MM.1S (cell line): ENCODE measurements around the gene TBC1D5.

Source experiments
- DNase-seq: peaks from one replicate; pipeline ENCODE4 v3.0.0-alpha.2; 2015
- H2AFZ ChIP-seq: fragments of 300-600 bp; sonication (generic); 2 replicates; pipeline ENCODE4 v1.6.0; 2016; ENCODE audit warnings: antibody characterized with exemption, low read length
- H3F3A ChIP-seq: fragments of 300-600 bp; sonication (generic); 2 replicates; pipeline ENCODE4 v1.6.1; 2016; ENCODE audit warnings: mild to moderate bottlenecking, antibody characterized with exemption, low read length, moderate library complexity, mixed read lengths; ENCODE audit not compliant: insufficient read depth
- H3K27ac ChIP-seq: fragments of 300-600 bp; sonication (generic); 2 replicates; pipeline ENCODE4 v1.5.1; 2016; ENCODE audit warnings: mild to moderate bottlenecking, low read length
- H3K27me3 ChIP-seq: fragments of 300-600 bp; sonication (generic); replicated peaks from 2 replicates; pipeline ENCODE4 v1.6.0; 2016; ENCODE audit warnings: low read length; ENCODE audit not compliant: insufficient read depth
- H3K36me3 ChIP-seq: fragments of 300-600 bp; sonication (generic); replicated peaks from 2 replicates; pipeline ENCODE4 v1.6.1; 2016; ENCODE audit warnings: mild to moderate bottlenecking, low read length, mixed read lengths; ENCODE audit not compliant: insufficient read depth
- H3K4me1 ChIP-seq: fragments of 300-600 bp; sonication (generic); 2 replicates; pipeline ENCODE4 v1.6.1; 2016; ENCODE audit warnings: low read length, mixed read lengths
- H3K4me2 ChIP-seq: fragments of 300-600 bp; sonication (generic); 2 replicates; pipeline ENCODE4 v1.6.0; 2016; ENCODE audit warnings: low read depth, low read length
- H3K4me3 ChIP-seq: fragments of 300-600 bp; sonication (generic); 2 replicates; pipeline ENCODE4 v1.5.1; 2016; ENCODE audit warnings: low read length, mixed read lengths
- H3K79me2 ChIP-seq: fragments of 300-600 bp; sonication (generic); 2 replicates; pipeline ENCODE4 v1.6.1; 2016; ENCODE audit warnings: mixed run types, low read length, mixed read lengths
- H3K9ac ChIP-seq: fragments of 300-600 bp; sonication (generic); 2 replicates; pipeline ENCODE4 v1.6.1; 2016; ENCODE audit warnings: low read length, mixed read lengths
- H3K9me2 ChIP-seq: fragments of 300-600 bp; sonication (generic); replicated peaks from 2 replicates; pipeline ENCODE4 v1.6.1; 2016; ENCODE audit warnings: mild to moderate bottlenecking, low read length, mixed read lengths; ENCODE audit not compliant: insufficient read depth
- H3K9me3 ChIP-seq: fragments of 300-600 bp; sonication (generic); replicated peaks from 2 replicates; pipeline ENCODE4 v1.6.1; 2016; ENCODE audit warnings: mild to moderate bottlenecking, low read length, mixed read lengths; ENCODE audit not compliant: insufficient read depth
- H4K20me1 ChIP-seq: fragments of 300-600 bp; sonication (generic); 2 replicates; pipeline ENCODE4 v1.6.1; 2016; ENCODE audit warnings: mild to moderate bottlenecking, low read length, moderate library complexity, mixed read lengths; ENCODE audit not compliant: insufficient read depth
- CTCF ChIP-seq: fragments of 300-600 bp; sonication (generic); IDR thresholded peaks from 2 replicates; pipeline ENCODE4 v1.5.1; 2016; ENCODE audit warnings: antibody characterized with exemption, low read length, mixed read lengths
- EZH2 ChIP-seq: fragments of 300-600 bp; sonication (generic); optimal IDR thresholded peaks from 2 replicates; pipeline ENCODE3; 2017; ENCODE audit warnings: low read depth, mild to moderate bottlenecking, antibody characterized with exemption, low read length, mixed read lengths
- EZH2phosphoT487 ChIP-seq: fragments of 300-600 bp; sonication (generic); IDR thresholded peaks from 2 replicates; pipeline ENCODE4 v1.6.1; 2018; ENCODE audit warnings: antibody characterized with exemption, low read length

The TBC1D5 gene

DNA sequence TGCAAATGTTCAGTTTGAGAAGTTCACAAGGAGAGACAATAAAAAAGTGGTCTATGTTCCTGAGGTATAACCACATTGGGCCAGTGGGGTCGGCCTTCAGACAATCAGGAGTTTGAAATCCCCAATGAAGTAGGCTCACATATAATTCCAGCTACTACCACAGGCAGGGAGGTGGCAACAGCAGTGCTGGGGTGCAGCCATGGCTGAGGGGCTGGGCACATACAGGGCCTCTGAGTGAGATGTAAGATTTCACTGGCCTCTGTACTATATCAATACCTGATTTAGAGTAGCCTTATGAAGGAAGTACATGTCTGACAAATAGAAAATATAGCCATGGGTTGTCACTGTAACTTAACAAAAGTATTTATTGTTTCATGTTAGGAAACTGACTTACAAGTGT, 402.2 kb downstream of the TBC1D5 start:
- Histone ChIP-seq H3K36me3 (no peaks in the 10 kb centered on the region), H3K27me3 (no peaks in the 10 kb centered on the region), H3K4me3 (no peak overlapping the region), H3K79me2 (no peaks in the 10 kb centered on the region), H2AFZ (no peak overlapping the region), H3K9me2 (no peaks in the 10 kb centered on the region), H3K4me2 (no peak overlapping the region), H3K27ac (no peak overlapping the region), H3K9me3 (no peaks in the 10 kb centered on the region), H3K9ac (no peak overlapping the region), H3K4me1 (no peaks in the 10 kb centered on the region), H3F3A (no peaks in the 10 kb centered on the region), H4K20me1 (no peaks in the 10 kb centered on the region)
- no peak for TF ChIP-seq EZH2
- no peak for TF ChIP-seq EZH2phosphoT487
- TF ChIP-seq CTCF: no peak
- no peak for DNase-seq

- no peak for DNase-seq
- H3F3A ChIP-seq: no peaks in the 10 kb centered on the region
- no peaks in the 10 kb centered on the region for H3K9me2 ChIP-seq
- no peak overlapping the region for H3K9ac ChIP-seq
- H3K4me3 ChIP-seq: no peak overlapping the region
- H3K27me3 ChIP-seq: no peaks in the 10 kb centered on the region
- no peak overlapping the region for H2AFZ ChIP-seq
- no peaks in the 10 kb centered on the region for H4K20me1 ChIP-seq
- H3K36me3 ChIP-seq: no peaks in the 10 kb centered on the region
- no peaks in the 10 kb centered on the region for H3K79me2 ChIP-seq
- no peaks in the 10 kb centered on the region for H3K9me3 ChIP-seq
- H3K27ac ChIP-seq: no peak overlapping the region
- H3K4me1 ChIP-seq: no peaks in the 10 kb centered on the region
- TF ChIP-seq EZH2: no peak
- TF ChIP-seq EZH2phosphoT487: no peak
- TF ChIP-seq CTCF: no peak
- H3K4me2 ChIP-seq: no peak overlapping the region
These were observed 403.3 kb downstream of the TBC1D5 start for GRCh38 chr3:17339132-17339575.

DNA sequence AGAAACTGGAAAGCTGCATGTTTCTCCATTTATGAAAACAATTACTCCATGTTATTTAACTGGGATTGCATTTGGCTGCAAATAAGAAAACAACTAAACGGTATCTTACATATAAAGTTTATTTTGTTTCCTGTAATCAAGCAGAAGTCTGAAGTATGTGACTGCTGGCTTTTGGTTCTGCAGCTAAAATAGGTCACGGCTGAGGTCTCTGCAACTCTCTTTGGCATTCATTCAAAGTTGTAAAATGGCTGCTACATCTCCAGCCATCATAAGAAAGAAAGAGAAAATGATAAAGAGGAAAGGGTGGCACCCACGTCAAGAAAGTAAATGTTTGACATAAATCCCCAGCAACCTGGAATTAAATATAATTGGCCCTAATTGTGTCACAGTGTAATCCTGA, 406.1 kb downstream of the TBC1D5 start:
- H3K36me3 ChIP-seq: no peaks in the 10 kb centered on the region
- H3K9me3 ChIP-seq: no peaks in the 10 kb centered on the region
- no peaks in the 10 kb centered on the region for H4K20me1 ChIP-seq
- no peak overlapping the region for H2AFZ ChIP-seq
- DNase-seq: no peak
- H3K4me2 ChIP-seq: no peak overlapping the region
- no peaks in the 10 kb centered on the region for H3K9me2 ChIP-seq
- no peaks in the 10 kb centered on the region for H3K79me2 ChIP-seq
- H3K4me1 ChIP-seq: no peaks in the 10 kb centered on the region
- no peak overlapping the region for H3K27ac ChIP-seq
- no peak overlapping the region for H3K9ac ChIP-seq
- H3K4me3 ChIP-seq: no peak overlapping the region
- no peaks in the 10 kb centered on the region for H3F3A ChIP-seq
- H3K27me3 ChIP-seq: no peaks in the 10 kb centered on the region
- TF ChIP-seq EZH2phosphoT487: no peak
- no peak for TF ChIP-seq EZH2
- no peak for TF ChIP-seq CTCF
